Calu3 (cell line): ENCODE measurements around the gene SLC5A10. TPM values are rescaled to one million over a fixed set of nuclear protein-coding genes. Genes with fewer than 3 reads are reported as not detected.
A peak's percentile ranks its signal among the peaks of the same experiment; 100 is the strongest.

Experiments
- BruUV-seq: library from RNA; stranded (reverse); fragments of 400-500 nt; replicated peaks from 2 replicates; lab custom pipeline; 2021; lab: Mats Ljungman, UMichigan
- CTCF ChIA-PET: fragments of 300-600 bp; sonication (Branson Sonifier 250); formaldehyde crosslinking; loops from one replicate; lab custom pipeline; 2022; ENCODE audit warnings: antibody characterized with exemption; lab: Charles Lee
- DNase-seq: peaks from one replicate; pipeline ENCODE4 v3.0.0; 2022
- H3K27ac Mint-ChIP-seq: one replicate; pipeline ENCODE4 v1.8.0; 2022; ENCODE audit warnings: mixed read lengths; ENCODE audit not compliant: unreplicated experiment
- H3K27me3 Mint-ChIP-seq: one replicate; pipeline ENCODE4 v1.8.0; 2022; ENCODE audit warnings: mixed read lengths; ENCODE audit not compliant: unreplicated experiment
- H3K36me3 Mint-ChIP-seq: one replicate; pipeline ENCODE4 v1.8.0; 2022; ENCODE audit warnings: mild to moderate bottlenecking, moderate library complexity, mixed read lengths; ENCODE audit not compliant: insufficient read depth, unreplicated experiment
- H3K4me1 Mint-ChIP-seq: one replicate; pipeline ENCODE4 v1.8.0; 2022; ENCODE audit warnings: mild to moderate bottlenecking, low read depth, mixed read lengths; ENCODE audit not compliant: unreplicated experiment
- H3K4me3 Mint-ChIP-seq: one replicate; pipeline ENCODE4 v1.8.0; 2022; ENCODE audit warnings: mild to moderate bottlenecking, low read depth, moderate library complexity, mixed read lengths; ENCODE audit not compliant: unreplicated experiment
- H3K9me3 Mint-ChIP-seq: one replicate; pipeline ENCODE4 v1.8.0; 2022; ENCODE audit warnings: low read depth, mixed read lengths; ENCODE audit not compliant: unreplicated experiment
- intact Hi-C: fragments of 100-400 bp; cut with micrococcal nuclease; formaldehyde crosslinking; loops from one replicate; pipeline ENCODE4 v1.10.0; 2022; ENCODE audit not compliant: unreplicated experiment
- total RNA-seq: library from RNA; stranded (reverse); gene quantifications from 2 replicates; pipeline ENCODE4 v1.2.3, GENCODE V29; 2022
- TF ChIP-seq, protein P1 (sequence below): fragments of 200-600 bp; IDR thresholded peaks from one replicate; pipeline ENCODE4 v1.8.0; 2022; ENCODE audit warnings: antibody characterized with exemption; ENCODE audit not compliant: unreplicated experiment

SLC5A10 gene
- total RNA-seq, 1 experiment from 2014 or later = not detected

- Mint-ChIP-seq H3K4me1 (peaks cover 11% of the 10 kb centered on the region), H3K36me3 (peaks cover 8% of the 10 kb centered on the region), H3K9me3 (no peaks in the 10 kb centered on the region), H3K27ac (no peak overlapping the region), H3K27me3 (no peaks in the 10 kb centered on the region), H3K4me3 (no peak overlapping the region)
- DNase-seq = no peak
- no TSS peak for BruUV-seq
- TF ChIP-seq, protein P1, sequence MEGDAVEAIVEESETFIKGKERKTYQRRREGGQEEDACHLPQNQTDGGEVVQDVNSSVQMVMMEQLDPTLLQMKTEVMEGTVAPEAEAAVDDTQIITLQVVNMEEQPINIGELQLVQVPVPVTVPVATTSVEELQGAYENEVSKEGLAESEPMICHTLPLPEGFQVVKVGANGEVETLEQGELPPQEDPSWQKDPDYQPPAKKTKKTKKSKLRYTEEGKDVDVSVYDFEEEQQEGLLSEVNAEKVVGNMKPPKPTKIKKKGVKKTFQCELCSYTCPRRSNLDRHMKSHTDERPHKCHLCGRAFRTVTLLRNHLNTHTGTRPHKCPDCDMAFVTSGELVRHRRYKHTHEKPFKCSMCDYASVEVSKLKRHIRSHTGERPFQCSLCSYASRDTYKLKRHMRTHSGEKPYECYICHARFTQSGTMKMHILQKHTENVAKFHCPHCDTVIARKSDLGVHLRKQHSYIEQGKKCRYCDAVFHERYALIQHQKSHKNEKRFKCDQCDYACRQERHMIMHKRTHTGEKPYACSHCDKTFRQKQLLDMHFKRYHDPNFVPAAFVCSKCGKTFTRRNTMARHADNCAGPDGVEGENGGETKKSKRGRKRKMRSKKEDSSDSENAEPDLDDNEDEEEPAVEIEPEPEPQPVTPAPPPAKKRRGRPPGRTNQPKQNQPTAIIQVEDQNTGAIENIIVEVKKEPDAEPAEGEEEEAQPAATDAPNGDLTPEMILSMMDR = no peak
- CTCF ChIA-PET = no interaction called here
- intact Hi-C loops = no loop called here
Observed at GRCh38 chr17:18987862-18988545, 36.0 kb downstream of the SLC5A10 start.

- peak; percentile 61 for DNase-seq
- Mint-ChIP-seq H3K9me3 (no peaks in the 10 kb centered on the region), H3K36me3 (peaks cover 8% of the 10 kb centered on the region), H3K27ac (no peak overlapping the region), H3K4me3 (no peak overlapping the region), H3K27me3 (no peaks in the 10 kb centered on the region), H3K4me1 (peaks cover 17% of the 10 kb centered on the region)
- TF ChIP-seq, protein P1 = no peak
- CTCF ChIA-PET = no interaction called here
- intact Hi-C loops = no loop called here
- BruUV-seq = no TSS peak
Observed at GRCh38 chr17:18988546-18989173, 36.7 kb downstream of the SLC5A10 start.

DNA sequence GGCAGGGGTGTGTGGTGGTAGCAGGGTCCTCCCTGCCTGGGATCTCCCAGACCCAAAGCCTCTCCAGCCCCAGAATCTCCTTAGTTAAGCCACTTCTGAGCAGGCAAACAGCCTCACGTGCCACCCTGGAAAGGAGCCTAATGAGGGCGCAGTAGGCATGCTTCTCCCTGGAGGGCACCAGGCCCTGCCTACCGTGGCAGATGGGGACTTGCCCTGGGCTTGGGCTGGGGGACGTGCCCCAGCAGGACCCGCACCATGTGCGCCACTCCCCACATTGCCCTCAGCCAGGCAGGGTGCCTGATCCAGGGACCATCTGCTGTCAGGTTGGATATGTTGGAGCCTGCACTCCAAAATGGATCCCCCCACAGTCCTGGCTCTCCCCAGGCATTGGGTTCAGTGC is 38.4 kb downstream of the SLC5A10 start:
- Mint-ChIP-seq H3K27ac (no peak overlapping the region), H3K4me1 (peaks cover 17% of the 10 kb centered on the region), H3K4me3 (no peak overlapping the region), H3K9me3 (no peaks in the 10 kb centered on the region), H3K27me3 (no peaks in the 10 kb centered on the region), H3K36me3 (peaks cover 12% of the 10 kb centered on the region)
- no peak for DNase-seq
- intact Hi-C loops = no loop called here
- BruUV-seq = no TSS peak
- CTCF ChIA-PET = no interaction called here
- TF ChIP-seq, protein P1 = no peak

DNA sequence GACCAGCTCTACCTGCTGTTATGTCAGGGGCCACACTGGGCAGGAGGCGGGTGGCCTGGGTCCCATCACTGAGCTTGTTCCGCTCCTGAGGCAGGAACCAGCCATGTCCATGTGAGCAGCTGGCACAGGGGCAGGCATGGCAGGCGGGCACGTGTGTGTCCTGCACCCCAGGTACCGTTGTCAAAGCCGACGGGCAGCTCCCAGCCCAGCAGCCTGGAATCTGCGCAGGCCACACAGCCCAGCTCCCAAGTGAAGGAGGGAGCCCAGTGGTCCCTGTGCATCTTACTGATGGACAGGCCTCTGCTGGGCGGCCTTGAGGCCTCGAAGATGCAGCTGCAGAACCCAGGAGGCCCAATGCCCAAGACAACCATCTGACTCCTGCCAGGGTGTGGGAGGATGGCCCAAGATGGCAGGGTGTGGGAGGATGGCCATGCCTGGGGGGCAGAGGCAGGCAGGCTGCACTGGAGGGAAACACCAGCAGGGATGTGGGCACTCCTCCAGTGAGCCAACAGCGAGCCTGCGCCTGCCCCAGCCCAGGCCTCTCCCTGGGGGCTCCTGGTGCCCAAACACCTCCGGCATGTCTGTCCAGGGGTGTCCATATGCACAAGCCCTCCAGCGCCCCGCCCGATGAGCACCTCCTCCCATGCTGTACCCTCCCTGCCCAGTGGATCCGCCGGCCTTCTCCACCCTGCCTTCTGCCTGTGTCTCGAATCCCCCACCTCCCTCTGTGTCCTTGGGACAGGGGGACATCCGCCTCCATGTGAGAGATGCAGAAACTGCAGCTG is 39.8 kb downstream of the SLC5A10 start:
- no peak overlapping the region for H3K4me3 Mint-ChIP-seq
- CTCF ChIA-PET = no interaction called here
- H3K27me3 Mint-ChIP-seq = no peaks in the 10 kb centered on the region
- peaks cover 17% of the 10 kb centered on the region for H3K4me1 Mint-ChIP-seq
- BruUV-seq = no TSS peak
- H3K27ac Mint-ChIP-seq = no peak overlapping the region
- H3K9me3 Mint-ChIP-seq = no peaks in the 10 kb centered on the region
- intact Hi-C loops = no loop called here
- DNase-seq = no peak
- H3K36me3 Mint-ChIP-seq = peaks cover 8% of the 10 kb centered on the region
- TF ChIP-seq, protein P1 = no peak
